Breast epithelium (tissue), 3 donors: ENCODE data around the gene ATG7.

Source experiments
- POLR2A ChIP-seq: fragments of 450-650 bp; IDR thresholded peaks from one replicate; pipeline ENCODE4 v1.6.1; 2016; ENCODE audit warnings: antibody characterized with exemption, mild to moderate bottlenecking, moderate library complexity
- TF ChIP-seq, protein P1 (sequence below), 3 donors: fragments of 450-650 bp; IDR thresholded peaks; one replicate each; pipeline ENCODE4 v1.5.1; 2016 to 2017; ENCODE audit warnings: antibody characterized with exemption in 3 of 3, mild to moderate bottlenecking in 3 of 3, moderate library complexity in 3 of 3

DNA sequence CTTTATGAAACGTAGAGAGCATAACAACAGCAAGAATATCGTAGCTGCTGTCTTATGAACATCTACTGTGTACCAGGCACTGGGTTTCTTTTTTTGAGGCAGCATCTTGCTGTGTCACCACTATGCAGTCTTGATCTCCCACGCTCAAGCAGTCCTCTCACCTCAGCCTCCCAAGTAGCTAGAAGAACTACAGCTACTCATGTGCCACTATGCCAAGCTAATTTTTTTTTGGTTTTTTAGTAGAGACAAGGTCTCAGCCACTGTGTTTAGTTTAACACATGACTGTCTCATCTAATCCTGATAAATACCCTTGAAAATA is 241.6 kb downstream of the ATG7 start:
- TF ChIP-seq, protein P1, sequence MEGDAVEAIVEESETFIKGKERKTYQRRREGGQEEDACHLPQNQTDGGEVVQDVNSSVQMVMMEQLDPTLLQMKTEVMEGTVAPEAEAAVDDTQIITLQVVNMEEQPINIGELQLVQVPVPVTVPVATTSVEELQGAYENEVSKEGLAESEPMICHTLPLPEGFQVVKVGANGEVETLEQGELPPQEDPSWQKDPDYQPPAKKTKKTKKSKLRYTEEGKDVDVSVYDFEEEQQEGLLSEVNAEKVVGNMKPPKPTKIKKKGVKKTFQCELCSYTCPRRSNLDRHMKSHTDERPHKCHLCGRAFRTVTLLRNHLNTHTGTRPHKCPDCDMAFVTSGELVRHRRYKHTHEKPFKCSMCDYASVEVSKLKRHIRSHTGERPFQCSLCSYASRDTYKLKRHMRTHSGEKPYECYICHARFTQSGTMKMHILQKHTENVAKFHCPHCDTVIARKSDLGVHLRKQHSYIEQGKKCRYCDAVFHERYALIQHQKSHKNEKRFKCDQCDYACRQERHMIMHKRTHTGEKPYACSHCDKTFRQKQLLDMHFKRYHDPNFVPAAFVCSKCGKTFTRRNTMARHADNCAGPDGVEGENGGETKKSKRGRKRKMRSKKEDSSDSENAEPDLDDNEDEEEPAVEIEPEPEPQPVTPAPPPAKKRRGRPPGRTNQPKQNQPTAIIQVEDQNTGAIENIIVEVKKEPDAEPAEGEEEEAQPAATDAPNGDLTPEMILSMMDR (IDR thresholded peaks at IDR 0.05): no peak
- no peak for TF ChIP-seq POLR2A
